ENCODE measurements around the gene CCDC122. TPM values are rescaled to one million over a fixed set of nuclear protein-coding genes. Genes with fewer than 3 reads are reported as not detected.
"Not testable (repeated sequence)": the region's sequence is repeated elsewhere in the genome, so short reads cannot be mapped to it uniquely, and the experiment has no call there.

Gene CCDC122
- total RNA-seq, 1 donor from 2014 or later, result 0.23 TPM

DNA sequence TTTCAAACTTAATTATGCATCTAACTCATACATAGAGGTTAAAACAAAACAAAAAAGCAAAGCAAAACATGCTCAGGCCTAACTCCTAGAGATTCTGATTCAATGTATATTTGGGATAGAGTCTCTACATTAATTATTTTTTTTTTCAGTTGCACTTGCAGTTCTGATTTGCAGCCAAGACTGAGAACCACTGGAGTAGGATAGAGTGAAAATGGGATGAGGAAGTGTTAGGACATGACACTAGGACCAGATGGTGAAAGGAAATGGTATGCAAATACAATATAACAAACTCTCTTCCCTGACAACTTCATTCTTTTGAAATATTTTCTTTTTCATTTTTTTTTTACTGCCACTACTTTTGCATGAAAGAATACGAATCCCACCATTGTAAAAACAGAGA is 1.8 kb downstream of the CCDC122 start:
- intact Hi-C loops (cut with micrococcal nuclease), result no loop called here

DNA sequence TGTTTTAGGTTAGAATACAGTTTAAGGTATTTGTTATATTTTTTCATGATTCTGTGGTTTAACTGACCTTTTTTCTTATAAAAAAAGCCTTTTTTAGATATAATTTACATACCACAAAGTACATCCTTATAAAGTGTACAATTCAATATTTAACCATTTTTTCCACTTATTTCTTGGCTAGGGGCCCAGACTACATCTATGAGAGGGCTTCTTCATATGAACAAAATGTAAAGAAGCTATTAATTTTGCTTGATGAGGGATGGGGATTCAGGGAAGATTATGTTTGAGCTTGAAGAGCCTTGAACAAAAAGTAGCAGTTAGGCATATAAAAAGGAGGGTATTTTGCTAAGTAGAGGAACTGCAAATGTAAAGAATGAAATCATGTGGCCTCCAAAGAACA is 2.2 kb downstream of the CCDC122 start:
- intact Hi-C loops (cut with micrococcal nuclease), result no loop called here

DNA sequence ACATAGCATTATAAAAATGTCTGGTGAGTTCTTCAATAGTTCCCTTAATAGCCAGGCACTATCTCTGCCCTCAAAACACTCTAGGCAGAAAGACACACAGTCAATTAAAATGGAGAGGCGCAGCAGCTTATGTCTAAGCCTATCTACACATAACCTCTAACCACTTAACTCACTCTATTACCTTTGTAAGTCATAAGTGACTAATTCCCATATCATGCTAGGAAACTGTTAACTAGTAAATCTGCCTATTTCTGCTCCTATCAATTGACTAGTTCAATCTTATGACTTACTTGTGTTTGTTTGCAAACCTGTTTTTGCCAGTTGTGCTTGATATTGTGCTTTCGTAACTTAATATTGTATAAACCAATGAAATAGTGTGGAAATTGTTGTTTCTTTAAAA is 3.2 kb downstream of the CCDC122 start:
- intact Hi-C loops (cut with micrococcal nuclease), result no loop called here

DNA sequence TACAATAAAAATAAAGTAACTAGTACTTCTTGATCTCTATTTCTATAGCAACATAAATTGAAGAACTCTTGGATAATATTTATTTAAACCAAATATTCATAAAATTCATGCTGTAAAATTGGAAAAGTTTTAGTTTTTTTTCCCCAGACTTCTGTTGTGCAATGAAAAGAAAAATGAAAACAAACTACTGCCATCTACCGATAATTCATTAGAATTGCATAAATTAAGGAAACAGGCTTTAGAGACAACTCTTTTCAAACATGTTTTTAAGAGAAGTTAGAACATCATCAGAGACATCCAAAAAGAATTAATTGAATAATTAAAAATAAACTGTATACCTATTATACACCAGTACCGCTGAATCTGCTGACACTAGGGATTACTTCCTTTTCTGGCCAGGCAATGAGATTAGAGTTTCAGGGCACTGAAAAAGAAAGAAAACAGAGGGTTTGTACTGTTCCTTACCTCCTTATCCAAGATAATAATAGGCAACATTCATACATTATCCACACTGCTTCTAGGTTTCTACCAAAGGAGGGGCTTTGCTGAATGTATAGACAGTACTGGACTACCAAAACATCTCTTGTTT is 4.9 kb downstream of the CCDC122 start:
- intact Hi-C loops (cut with micrococcal nuclease), result loop anchor here (5.0 kb wide), 2 partner anchors 787 to 902 kb away; no protein-coding TSS in a partner anchor

DNA sequence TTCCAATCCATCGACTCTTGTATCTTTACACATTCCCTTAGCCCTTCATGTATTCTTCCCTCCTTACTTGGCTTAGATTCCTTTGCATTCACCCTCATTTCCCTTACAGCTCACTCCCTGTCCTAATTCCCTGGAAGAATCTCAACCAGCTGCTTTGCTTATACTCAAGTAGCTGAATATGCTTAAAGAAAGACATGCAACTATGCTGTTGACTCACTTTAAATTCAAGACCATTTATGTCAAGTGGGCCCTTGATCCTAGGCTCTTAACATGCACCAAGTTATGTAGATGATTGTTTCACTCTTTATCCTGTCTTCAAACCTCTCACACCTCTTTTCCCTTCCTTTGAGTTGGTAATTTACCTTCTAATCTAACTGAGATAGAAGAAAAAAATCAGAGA is 7.4 kb downstream of the CCDC122 start:
- intact Hi-C loops (cut with micrococcal nuclease), result loop anchor here (5.0 kb wide), 2 partner anchors 785 to 900 kb away; no protein-coding TSS in a partner anchor

DNA sequence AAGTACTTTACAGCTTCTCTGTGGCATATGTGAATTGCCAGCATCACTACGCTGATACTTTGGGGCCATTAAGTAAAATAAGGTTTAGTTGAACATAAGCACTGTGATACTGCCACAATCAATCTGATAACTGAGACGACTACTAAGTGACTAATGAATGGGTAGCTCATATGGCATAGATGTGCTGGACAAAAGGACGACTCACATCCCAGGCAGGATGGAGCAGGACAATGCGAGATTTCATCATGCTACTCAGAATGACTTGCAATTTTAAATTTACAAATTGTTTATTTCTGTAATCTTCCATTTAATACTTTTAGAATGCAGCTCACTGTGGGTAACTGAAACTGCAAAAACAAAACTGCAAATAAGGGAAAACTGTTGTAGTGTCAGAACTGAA is 13.6 kb downstream of the CCDC122 start:
- intact Hi-C loops (cut with micrococcal nuclease), result no loop called here

DNA sequence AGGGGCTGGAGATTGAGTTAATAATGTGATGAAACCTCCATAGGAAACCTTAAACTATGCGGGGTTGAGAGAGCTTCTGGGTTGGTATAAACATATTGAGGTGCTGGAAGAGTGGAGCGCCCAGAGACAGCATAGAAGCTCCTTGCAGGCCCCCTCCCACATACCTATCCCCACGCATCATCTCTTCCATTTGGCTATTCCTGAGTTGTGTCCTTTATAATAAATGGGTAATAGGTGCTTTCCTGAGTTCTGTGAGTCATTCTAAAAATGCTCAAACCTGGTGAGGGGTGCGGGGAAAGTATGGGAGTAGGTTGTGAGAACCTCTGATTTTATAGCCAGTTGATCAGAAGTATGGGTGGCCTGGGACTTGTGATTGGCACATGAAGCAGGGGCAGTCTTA is 14.6 kb downstream of the CCDC122 start:
- intact Hi-C loops (cut with micrococcal nuclease), result no loop called here

DNA sequence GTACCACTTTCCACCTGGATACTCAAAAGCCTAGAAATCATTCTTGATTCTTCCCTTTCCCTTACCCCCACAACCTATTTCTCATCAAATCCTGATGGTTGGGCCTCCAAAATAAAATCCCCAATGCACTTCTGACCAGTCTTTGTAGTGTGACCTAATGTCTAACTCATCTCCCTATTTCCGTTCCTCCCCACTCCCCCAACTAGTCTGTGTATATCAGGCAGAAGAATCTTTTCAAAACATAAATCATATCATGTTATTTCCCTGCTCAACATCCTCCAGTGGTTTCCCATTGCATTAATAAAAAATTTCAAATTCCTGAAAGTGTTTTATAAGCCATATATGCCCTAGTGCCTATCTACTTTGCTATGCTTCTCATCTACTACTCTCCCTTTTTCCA is 17.7 kb downstream of the CCDC122 start:
- intact Hi-C loops (cut with micrococcal nuclease), result no loop called here

DNA sequence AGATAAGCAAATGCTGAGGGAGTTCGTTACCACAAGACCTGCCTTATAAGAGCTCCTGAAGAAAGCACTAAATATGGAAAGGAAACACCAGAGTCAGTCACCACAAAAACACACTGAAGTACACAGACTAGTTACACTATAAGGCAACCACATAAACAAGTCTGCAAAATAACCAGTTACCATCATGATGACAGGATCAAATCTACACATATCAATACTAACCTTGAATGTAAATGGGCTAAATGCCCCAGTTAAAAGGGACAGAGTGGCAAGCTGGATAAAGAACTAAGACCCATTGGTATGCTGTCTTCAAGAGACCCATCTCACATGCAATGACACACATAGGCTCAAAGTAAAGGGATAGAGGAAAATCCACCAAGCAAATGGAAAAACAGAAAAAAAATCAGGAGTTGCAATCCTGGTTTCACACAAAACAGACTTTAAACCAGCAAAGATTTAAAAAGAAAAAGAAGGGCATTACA is 26.6 kb downstream of the CCDC122 start:
- intact Hi-C loops (cut with micrococcal nuclease), result no loop called here

DNA sequence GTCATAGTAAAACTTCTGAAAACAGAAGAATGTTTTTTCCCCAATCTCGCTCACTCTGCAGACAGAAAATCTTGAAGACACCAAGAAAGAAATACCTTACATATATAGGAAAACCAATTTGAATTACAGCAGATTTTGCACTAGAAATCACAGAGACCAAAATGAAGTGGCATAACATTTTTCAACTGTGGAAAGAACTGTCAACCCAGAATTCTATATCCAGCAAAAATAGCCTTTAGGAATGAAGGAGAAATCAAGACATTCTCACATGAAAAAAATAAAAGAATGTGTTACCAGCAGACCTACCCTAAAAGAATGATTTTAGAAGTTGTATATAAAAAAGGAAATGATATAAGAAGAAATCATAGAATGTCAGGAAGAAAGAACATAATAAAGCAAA is 28.7 kb downstream of the CCDC122 start:
- intact Hi-C loops (cut with micrococcal nuclease), result no loop called here

DNA sequence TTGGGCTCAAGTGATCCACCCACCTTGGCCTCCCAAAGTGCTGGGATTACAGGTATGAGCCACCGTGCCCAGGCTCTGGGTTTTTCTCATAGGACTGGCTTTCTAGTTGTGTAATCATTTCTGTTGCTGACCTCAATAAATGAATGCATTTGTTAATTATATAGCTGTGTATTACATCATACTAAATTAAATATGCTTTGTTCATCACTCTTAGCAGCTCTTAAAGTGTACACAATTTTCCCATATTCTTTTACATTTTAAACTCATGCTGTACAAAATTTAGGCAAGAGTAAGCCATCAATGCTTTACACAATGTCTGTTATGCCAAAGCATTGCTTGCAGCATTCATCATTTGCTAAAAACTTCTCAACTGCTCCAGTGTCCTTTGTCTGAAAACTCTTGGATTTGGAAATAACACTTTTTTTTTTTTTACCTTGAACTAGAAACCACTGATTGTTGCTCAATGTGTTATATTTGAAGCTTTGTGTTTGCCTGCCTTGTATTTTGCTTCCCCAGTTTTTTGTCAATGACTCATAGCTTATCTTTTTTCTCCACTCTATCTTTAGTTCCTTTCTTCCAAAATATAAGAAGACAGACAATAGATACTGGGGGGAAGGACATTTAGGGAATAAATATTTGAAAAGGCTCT is 31.4 kb downstream of the CCDC122 start:
- intact Hi-C loops (cut with micrococcal nuclease), result no loop called here

DNA sequence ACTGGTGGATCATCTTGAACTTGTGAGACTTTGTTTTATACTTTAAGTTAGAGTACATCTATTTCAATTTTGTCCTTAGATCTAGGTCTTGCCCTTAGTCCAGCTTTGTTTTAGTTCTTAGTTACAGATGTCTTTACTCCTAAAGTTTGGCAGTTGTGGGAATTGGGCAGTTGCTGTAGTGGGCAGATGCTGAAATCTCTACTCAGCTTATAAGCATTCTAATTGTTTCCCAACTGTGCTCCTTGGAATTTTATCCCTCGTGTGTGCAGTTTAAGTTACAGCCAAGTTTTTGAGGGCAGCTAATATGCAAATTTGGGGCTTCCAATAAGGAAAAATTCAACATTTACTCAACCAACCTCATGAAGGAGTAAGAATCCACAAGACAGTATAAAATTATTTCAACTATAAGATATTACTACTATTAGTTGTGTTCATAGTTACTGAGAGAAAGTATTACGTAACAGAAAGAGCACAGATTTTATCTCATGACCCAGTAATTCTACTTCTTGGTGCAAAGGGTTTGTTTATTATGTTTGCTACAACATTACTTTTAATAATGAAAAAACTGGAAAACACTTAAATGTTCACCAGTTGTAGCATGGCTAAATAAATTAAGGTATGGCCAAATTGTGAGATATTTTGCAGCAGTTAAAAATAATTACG is 32.9 kb downstream of the CCDC122 start:
- intact Hi-C loops (cut with micrococcal nuclease), result no loop called here

DNA sequence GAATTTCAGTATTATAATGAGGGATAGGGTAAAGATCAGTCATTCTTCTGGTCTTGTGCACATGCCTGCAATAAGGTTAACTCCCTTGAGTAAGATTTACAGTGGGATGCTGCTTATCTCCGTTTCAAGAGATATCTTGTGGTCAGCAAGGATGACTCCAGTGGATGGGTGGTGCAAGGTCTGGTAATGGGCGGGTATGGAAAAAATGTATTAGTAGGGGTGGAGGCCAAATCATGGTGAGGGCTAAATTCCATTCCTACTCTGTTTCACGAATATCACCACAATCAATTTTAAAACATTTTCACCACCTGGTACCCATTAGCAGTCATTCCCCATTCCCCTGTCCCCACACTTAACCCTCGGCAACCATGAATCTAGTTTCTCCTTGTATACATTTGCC is 40.6 kb downstream of the CCDC122 start:
- intact Hi-C loops (cut with micrococcal nuclease), result no loop called here

DNA sequence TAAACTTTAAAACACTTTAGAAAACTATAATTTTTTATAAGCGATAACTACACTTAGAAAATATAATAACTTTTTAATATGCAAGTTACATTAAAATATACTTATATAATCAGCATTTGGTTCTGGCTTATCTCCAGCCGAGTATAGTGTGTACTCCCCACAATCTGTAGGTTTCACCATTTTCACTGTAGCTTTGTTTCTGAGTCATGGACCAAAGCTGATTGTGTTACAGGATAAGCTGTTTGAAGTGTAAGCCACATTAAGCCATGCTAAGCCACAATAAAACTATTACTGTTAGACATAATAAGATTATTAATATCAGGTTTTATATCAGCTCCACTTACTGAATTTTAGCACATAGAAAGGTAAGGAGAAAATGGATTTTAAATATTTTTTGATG is 43.8 kb downstream of the CCDC122 start:
- intact Hi-C loops (cut with micrococcal nuclease), result no loop called here

DNA sequence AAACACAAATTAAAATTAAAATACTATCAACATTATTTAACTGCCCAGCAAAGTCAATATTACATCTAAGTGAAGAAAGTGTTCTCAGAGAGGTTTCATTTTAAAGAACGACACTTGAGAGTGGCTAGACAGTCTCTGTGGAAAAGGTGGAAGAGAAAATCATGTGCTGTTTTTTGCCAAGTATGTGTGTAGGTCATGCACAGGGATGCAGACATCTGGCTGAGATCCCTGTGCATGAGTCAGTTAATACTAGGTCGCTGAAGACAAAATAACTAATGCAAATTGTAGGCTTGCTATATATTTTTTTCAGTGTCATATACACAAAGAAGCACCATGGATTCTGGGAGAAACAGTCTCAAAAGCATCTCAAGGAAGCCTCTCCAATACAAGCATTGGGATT is 48.5 kb downstream of the CCDC122 start:
- intact Hi-C loops (cut with micrococcal nuclease), result no loop called here

DNA sequence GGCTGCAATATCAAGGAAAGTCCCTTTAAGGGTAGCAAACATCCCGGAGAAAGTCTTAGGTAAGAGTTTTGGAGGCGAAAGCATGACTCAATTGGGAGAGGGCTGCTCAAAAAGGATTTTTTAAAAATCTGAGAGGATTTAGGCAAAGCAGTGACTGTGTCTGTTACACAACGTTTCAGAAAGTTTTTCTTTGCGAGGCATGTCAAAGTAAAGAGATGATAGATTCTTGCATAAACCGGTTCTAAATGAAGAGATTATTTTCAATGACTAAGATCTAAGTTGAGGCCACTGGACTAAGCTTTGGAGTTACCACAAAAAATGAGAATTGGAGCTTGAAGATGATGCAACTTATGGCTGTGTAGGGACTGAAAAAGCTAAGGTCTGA is 49.1 kb downstream of the CCDC122 start:
- intact Hi-C loops (cut with micrococcal nuclease), result no loop called here

DNA sequence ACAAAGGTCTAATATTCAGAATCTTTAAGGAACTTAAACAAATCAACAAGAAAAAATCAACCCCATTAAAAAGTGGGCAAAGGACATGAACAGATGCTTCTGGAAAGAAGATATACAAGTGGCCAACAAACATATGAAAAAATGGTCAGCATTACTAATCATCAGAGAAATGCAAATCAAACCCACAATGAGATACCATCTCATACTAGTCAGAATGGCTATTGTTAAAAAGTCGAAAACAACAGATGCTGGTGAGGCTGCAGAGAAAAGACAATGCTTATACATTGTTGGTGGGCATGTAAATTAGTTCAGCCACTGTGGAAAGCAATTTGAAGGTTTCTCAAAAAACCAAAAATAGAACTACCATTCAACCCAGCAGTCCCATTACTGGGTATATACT is 54.9 kb downstream of the CCDC122 start:
- intact Hi-C loops (cut with micrococcal nuclease), result not testable (repeated sequence)

DNA sequence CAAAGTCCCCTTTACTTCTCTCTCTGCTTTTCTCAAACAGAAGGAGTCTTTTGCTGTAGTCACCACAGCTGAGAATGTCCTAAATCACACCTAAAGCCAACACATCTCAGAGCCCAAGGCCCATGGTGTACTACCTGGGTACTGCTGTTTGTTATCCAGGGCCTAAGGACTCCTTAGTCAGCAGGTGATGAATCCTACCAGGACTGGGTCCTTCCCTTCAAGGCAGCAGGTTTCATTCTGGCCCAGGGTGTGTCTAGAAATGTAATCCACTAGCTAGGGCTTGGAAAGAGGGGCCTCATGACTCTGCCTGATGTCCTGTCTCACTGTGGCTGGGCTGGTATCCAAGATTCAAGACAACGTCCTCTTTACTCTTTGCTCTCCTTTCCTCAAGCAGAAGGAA is 56.6 kb downstream of the CCDC122 start:
- intact Hi-C loops (cut with micrococcal nuclease), result no loop called here

DNA sequence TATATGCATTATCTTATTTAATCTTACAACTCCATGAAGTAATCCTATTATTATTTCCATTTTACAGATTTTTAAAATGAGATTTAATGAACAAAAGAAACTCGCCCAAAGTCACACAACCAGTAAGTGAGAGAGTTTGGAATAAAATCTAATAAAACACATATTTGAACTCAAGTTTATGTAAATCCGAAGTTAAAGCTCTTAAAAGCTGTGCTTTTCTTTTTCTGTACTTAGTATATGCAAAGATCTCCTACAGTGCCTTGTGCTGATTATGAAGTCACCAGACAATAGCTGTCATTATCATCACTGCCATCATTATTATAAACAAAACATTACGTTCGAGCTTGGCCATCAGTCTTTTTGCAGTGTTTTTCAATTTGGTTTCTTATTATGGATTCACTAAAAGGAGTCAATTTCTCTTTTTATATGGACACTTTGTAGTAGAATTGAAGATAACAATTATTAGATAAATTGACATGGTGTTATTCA is 63.1 kb downstream of the CCDC122 start:
- intact Hi-C loops (cut with micrococcal nuclease), result no loop called here

DNA sequence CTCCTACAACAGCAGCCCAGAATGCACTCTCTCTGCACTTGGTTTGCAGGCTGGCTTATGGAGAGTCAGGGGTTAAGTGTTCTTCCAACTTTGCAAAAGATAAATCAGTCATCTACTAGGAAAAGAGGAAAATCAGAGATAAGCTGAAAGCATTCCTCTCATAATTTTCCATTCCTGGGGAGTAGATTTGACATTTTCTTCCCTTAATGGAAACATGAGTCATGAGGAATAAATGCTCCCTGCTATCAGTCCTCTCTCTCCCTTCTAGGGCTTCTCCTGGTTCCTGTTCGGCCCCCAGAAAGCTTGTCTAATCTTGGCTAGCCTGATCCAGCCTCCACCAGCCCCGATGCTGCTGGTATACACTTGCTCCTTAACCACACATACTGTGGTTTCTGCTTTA is 64.3 kb downstream of the CCDC122 start:
- intact Hi-C loops (cut with micrococcal nuclease), result no loop called here

DNA sequence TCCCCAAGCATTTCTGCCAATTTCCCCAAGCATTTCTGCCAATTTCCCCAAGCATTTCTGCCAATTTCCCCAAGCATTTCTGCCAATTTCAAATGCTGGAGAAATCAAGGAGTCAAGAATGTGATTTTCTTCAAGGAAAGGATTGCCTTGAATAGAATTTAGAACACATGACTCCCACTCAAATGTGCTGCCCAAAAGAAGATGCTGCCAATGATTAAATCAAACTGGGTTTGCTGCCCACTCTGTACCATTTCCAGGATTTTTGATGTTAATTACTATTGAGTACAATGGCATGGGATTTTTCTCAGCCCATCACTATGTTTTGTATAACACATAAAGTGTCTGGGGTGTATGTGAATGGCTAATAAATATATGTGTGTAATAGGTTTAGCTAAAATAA is 70.9 kb downstream of the CCDC122 start:
- intact Hi-C loops (cut with micrococcal nuclease), result no loop called here

DNA sequence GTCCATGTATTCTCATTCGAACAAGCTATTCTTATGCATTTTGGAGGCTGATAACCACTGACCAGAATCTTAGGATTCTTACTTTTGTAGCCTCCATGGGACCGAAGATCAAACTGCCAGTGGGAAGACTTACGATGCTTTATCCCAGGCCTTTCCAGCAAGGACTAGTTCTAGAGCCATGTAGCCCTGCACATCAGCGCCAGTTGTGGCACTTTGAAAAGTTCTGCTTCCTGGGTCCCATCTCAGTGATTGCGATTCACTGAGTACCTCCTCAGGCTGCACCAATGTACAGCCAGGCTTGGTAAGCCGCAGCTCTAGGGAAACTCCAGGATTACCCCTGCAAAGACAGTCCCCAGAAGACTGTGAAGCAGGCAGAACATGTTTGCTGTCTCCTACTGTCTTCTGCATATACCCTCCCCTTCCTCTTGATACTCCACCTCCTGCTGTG is 73.8 kb downstream of the CCDC122 start:
- intact Hi-C loops (cut with micrococcal nuclease), result no loop called here

DNA sequence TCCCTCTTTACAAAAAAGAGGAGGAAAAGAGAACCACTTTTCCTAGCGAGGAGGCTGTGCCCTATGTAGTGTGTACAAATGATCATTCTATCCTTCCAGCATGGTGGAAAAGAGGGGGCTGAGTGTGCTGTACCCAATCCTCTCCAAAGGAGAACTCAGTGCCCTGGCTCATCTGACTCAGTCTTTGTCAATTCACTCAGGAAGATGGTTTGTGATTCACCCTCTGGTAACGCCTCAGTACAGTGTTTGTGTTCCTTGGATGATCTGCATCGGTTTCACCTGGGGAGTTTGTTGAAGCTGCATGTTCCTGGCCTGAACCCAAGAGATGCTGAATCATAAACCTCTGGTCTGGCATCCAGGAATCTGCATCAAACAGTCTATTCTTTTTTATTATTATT is 74.5 kb downstream of the CCDC122 start:
- intact Hi-C loops (cut with micrococcal nuclease), result no loop called here

Data from T-helper 2 cell treated with Interferon-gamma antibody and Interleukin-4, amounts not matched to agents 100 ng/mL and 5 ng/mL, for 36 hours (primary cell).